ENCODE results near the gene TUBB2A. TPM values are rescaled to one million over a fixed set of nuclear protein-coding genes. Genes with fewer than 3 reads are reported as not detected.

TUBB2A gene
- total RNA-seq, 4 donors from 2014 or later, result 16.3 to 72.5 (median 34.5) TPM

GRCh38 chr6:3135668-3136291, 21.6 kb downstream of the TUBB2A start:
- H3K27ac ChIP-seq, result no peak overlapping the region
- peaks cover 11 to 27% of the 10 kb centered on the region in 2 donors for H3K4me1 ChIP-seq
- DNase-seq, result no peak
- no peaks in the 10 kb centered on the region for H3K9me3 ChIP-seq
- intact Hi-C loops (cut with DNase I), result no loop called here
- 94 to 95% methylated on average over 13 of the region's 13 CpGs for WGBS, 2 donors
- no peaks in the 10 kb centered on the region for H3K27me3 ChIP-seq
- no peak overlapping the region for H3K4me3 ChIP-seq (replicated peaks in 1 of 3)
- peaks cover 0 to 2% of the 10 kb centered on the region in 2 donors for H3K36me3 ChIP-seq
- TF ChIP-seq POLR2A (IDR thresholded peaks at IDR 0.05) (no peak), CTCF (IDR thresholded peaks at IDR 0.05) (no peak)

- Histone ChIP-seq H3K36me3 (peaks cover 2 to 3% of the 10 kb centered on the region in 2 donors), H3K27me3 (no peaks in the 10 kb centered on the region), H3K4me1 (peaks cover 0 to 14% of the 10 kb centered on the region in 2 donors), H3K27ac (no peak overlapping the region), H3K4me3 (replicated peaks in 1 of 3) (no peak overlapping the region), H3K9me3 (no peaks in the 10 kb centered on the region)
- no peak for DNase-seq
- no peak for TF ChIP-seq POLR2A (IDR thresholded peaks at IDR 0.05)
- no peak for TF ChIP-seq CTCF (IDR thresholded peaks at IDR 0.05)
- intact Hi-C loops (cut with DNase I), result no loop called here
- WGBS, 2 donors, result 94% methylated on average over 9 of the region's 9 CpGs
Measured at GRCh38 chr6:3133515-3133914, 23.8 kb downstream of the TUBB2A start.

GRCh38 chr6:3131695-3132094, 25.6 kb downstream of the TUBB2A start:
- TF ChIP-seq POLR2A (IDR thresholded peaks at IDR 0.05), result no peak
- TF ChIP-seq CTCF (IDR thresholded peaks at IDR 0.05), result no peak
- intact Hi-C loops (cut with DNase I), result no loop called here
- H3K4me3 ChIP-seq (replicated peaks in 1 of 3), result no peak overlapping the region
- DNase-seq, result no peak
- H3K27me3 ChIP-seq, result no peaks in the 10 kb centered on the region
- no peak overlapping the region for H3K27ac ChIP-seq
- WGBS, 2 donors, result 94 to 96% methylated on average over 15 of the region's 15 CpGs
- peaks cover 2 to 3% of the 10 kb centered on the region in 2 donors for H3K36me3 ChIP-seq
- H3K4me1 ChIP-seq, result peaks cover 0 to under 1% of the 10 kb centered on the region in 2 donors
- no peaks in the 10 kb centered on the region for H3K9me3 ChIP-seq

- H3K27ac ChIP-seq, result no peak overlapping the region
- no peak overlapping the region for H3K4me3 ChIP-seq (replicated peaks in 1 of 3)
- WGBS, 2 donors, result 95 to 98% methylated on average over 15 of the region's 15 CpGs
- no peaks in the 10 kb centered on the region for H3K4me1 ChIP-seq
- H3K9me3 ChIP-seq, result no peaks in the 10 kb centered on the region
- no peaks in the 10 kb centered on the region for H3K27me3 ChIP-seq
- no peak for DNase-seq
- TF ChIP-seq POLR2A (IDR thresholded peaks at IDR 0.05) (no peak), CTCF (IDR thresholded peaks at IDR 0.05) (no peak)
- intact Hi-C loops (cut with DNase I), result loop anchor here (5.0 kb wide), 1 partner anchor 124 kb away; no protein-coding TSS in a partner anchor
- H3K36me3 ChIP-seq, result peaks cover 2 to 3% of the 10 kb centered on the region in 2 donors
Measured at GRCh38 chr6:3128356-3129108, 28.8 kb downstream of the TUBB2A start.

- H3K4me3 ChIP-seq (replicated peaks in 1 of 3), result no peak overlapping the region
- no peaks in the 10 kb centered on the region for H3K27me3 ChIP-seq
- peaks cover 2 to 3% of the 10 kb centered on the region in 2 donors for H3K36me3 ChIP-seq
- TF ChIP-seq CTCF (IDR thresholded peaks at IDR 0.05), result no peak
- TF ChIP-seq POLR2A (IDR thresholded peaks at IDR 0.05), result no peak
- 48 to 54% methylated on average over 2 of the region's 2 CpGs for WGBS, 2 donors
- no peaks in the 10 kb centered on the region for H3K9me3 ChIP-seq
- H3K27ac ChIP-seq, result no peak overlapping the region
- H3K4me1 ChIP-seq, result no peaks in the 10 kb centered on the region
- no peak for DNase-seq
- intact Hi-C loops (cut with DNase I), result loop anchor here (5.0 kb wide), 1 partner anchor 126 kb away; no protein-coding TSS in a partner anchor
Measured at GRCh38 chr6:3125815-3126214, 31.5 kb downstream of the TUBB2A start.

Data from thyroid gland (tissue), 4 donors.